Neural cell (in vitro differentiated cells): Measurements from ENCODE around the gene RFX5. TPM values are rescaled to one million over a fixed set of nuclear protein-coding genes. Genes with fewer than 3 reads are reported as not detected.

ENCODE experiments used
- H2AFZ ChIP-seq: fragments of 200-600, 300-800 bp; sonication (generic), shearing (Covaris generic); 2 replicates; pipeline ENCODE4 v1.6.0; 2014; ENCODE audit warnings: low read depth, mild to moderate bottlenecking, antibody characterized with exemption, low read length, moderate library complexity
- H3F3A ChIP-seq: fragments of 200-600 bp; shearing (Covaris generic); 2 replicates; pipeline ENCODE4 v1.6.1; 2016; ENCODE audit warnings: mild to moderate bottlenecking, moderate library complexity, mixed read lengths, antibody characterized with exemption, low read length; ENCODE audit not compliant: insufficient read depth, poor library complexity, severe bottlenecking
- H3K27ac ChIP-seq: fragments of 200-600, 300-800 bp; sonication (generic), shearing (Covaris generic); 2 replicates; pipeline ENCODE4 v1.5.1; 2014; ENCODE audit warnings: mild to moderate bottlenecking, low read length, moderate library complexity
- H3K27me3 ChIP-seq: fragments of 300-800, 200-600 bp; sonication (generic), shearing (Covaris generic); 2 replicates; pipeline ENCODE4 v1.6.0; 2014; ENCODE audit warnings: mild to moderate bottlenecking, low read depth, low read length, moderate library complexity; ENCODE audit not compliant: insufficient read depth
- H3K36me3 ChIP-seq: fragments of 300-800, 200-600 bp; sonication (generic), shearing (Covaris generic); 2 replicates; pipeline ENCODE4 v1.5.1; 2014; ENCODE audit warnings: mild to moderate bottlenecking, antibody characterized with exemption, low read length, moderate library complexity; ENCODE audit not compliant: insufficient read depth
- H3K4me2 ChIP-seq: fragments of 300-800, 200-600 bp; sonication (generic), shearing (Covaris generic); 2 replicates; pipeline ENCODE4 v1.6.0; 2014; ENCODE audit warnings: mild to moderate bottlenecking, low read length
- H3K4me3 ChIP-seq: fragments of 300-800, 200-600 bp; sonication (generic), shearing (Covaris generic); 2 replicates; pipeline ENCODE4 v1.5.1; 2014; ENCODE audit warnings: mild to moderate bottlenecking, low read length, moderate library complexity
- H3K79me2 ChIP-seq: fragments of 200-600 bp; shearing (Covaris generic); replicated peaks from 2 replicates; pipeline ENCODE4 v1.6.0; 2014; ENCODE audit warnings: mild to moderate bottlenecking, low read length, moderate library complexity; ENCODE audit not compliant: insufficient read depth
- H3K9ac ChIP-seq: fragments of 300-800, 200-600 bp; sonication (generic), shearing (Covaris generic); 2 replicates; pipeline ENCODE4 v1.6.1; 2016; ENCODE audit warnings: mild to moderate bottlenecking, low read length, mixed read lengths
- H3K9me2 ChIP-seq: fragments of 200-600 bp; shearing (Covaris generic); 2 replicates; pipeline ENCODE4 v1.6.1; 2016; ENCODE audit warnings: mild to moderate bottlenecking, low read length, mixed read lengths; ENCODE audit not compliant: insufficient read depth
- H3K9me3 ChIP-seq: fragments of 200-600, 300-800 bp; sonication (generic), shearing (Covaris generic); 2 replicates; pipeline ENCODE4 v1.6.1; 2016; ENCODE audit warnings: mild to moderate bottlenecking, mixed run types, low read length, moderate library complexity, mixed read lengths
- H4K20me1 ChIP-seq: fragments of 200-600 bp; shearing (Covaris generic); 2 replicates; pipeline ENCODE4 v1.6.1; 2016; ENCODE audit warnings: mild to moderate bottlenecking, mixed run types; ENCODE audit not compliant: insufficient read depth
- CTCF ChIP-seq: fragments of 450-650 bp; IDR thresholded peaks from 2 replicates; pipeline ENCODE4 v1.5.1; 2014; ENCODE audit warnings: antibody characterized with exemption, mild to moderate bottlenecking, moderate library complexity; ENCODE audit not compliant: poor library complexity, severe bottlenecking
- EP300 ChIP-seq: fragments of 450-650 bp; conservative IDR thresholded peaks from 2 replicates; pipeline ENCODE4 v1.6.1; 2014; ENCODE audit warnings: antibody characterized with exemption, mild to moderate bottlenecking, moderate library complexity; ENCODE audit not compliant: poor library complexity, severe bottlenecking
- EZH2 ChIP-seq: fragments of 200-600, 300-800 bp; shearing (Covaris generic), sonication (generic); IDR thresholded peaks from 2 replicates; pipeline ENCODE4 v1.6.1; 2014; ENCODE audit warnings: antibody characterized with exemption, low read length, borderline replicate concordance, mild to moderate bottlenecking; ENCODE audit not compliant: insufficient read depth, poor library complexity, severe bottlenecking
- MXI1 ChIP-seq: fragments of 450-650 bp; conservative IDR thresholded peaks from 2 replicates; pipeline ENCODE4 v1.6.1; 2014; ENCODE audit warnings: antibody characterized with exemption, mild to moderate bottlenecking; ENCODE audit not compliant: poor library complexity, severe bottlenecking
- POLR2AphosphoS5 ChIP-seq: IDR thresholded peaks from 2 replicates; pipeline ENCODE4 v1.6.1; 2012
- RAD21 ChIP-seq: fragments of 450-650 bp; conservative IDR thresholded peaks from 2 replicates; pipeline ENCODE4 v1.6.1; 2014; ENCODE audit warnings: antibody characterized with exemption, mild to moderate bottlenecking, moderate library complexity
- REST ChIP-seq: IDR thresholded peaks from 2 replicates; pipeline ENCODE4 v1.6.1; 2012; ENCODE audit warnings: borderline replicate concordance
- SMC3 ChIP-seq: fragments of 450-650 bp; conservative IDR thresholded peaks from 2 replicates; pipeline ENCODE4 v1.6.1; 2014; ENCODE audit warnings: antibody characterized with exemption, mild to moderate bottlenecking, moderate library complexity; ENCODE audit not compliant: poor library complexity
- TAF1 ChIP-seq: IDR thresholded peaks from 2 replicates; pipeline ENCODE4 v1.6.1; 2012; ENCODE audit warnings: low read depth
- polyA plus RNA-seq: library from polyadenylated mRNA; depleted of rRNA; stranded (reverse); fragments of >200 nt; gene quantifications from 2 replicates; pipeline ENCODE4 v1.2.3, GENCODE V29; 2014

RFX5 gene
- polyA plus RNA-seq, 1 donor from 2014 or later, result 36.7 TPM

GRCh38 chr1:151386002-151386401 lies 39.0 kb upstream of the RFX5 start:
- no peak for TF ChIP-seq MXI1
- no peak for TF ChIP-seq EP300
- no peak for TF ChIP-seq SMC3
- no peak for TF ChIP-seq POLR2AphosphoS5
- no peak for TF ChIP-seq REST
- TF ChIP-seq EZH2, result no peak
- no peak for TF ChIP-seq TAF1
- no peak for TF ChIP-seq RAD21
- TF ChIP-seq CTCF, result no peak
- Histone ChIP-seq H3K9me2 (no peaks in the 10 kb centered on the region), H4K20me1 (no peaks in the 10 kb centered on the region), H3K9ac (no peak overlapping the region), H2AFZ (no peak overlapping the region), H3K4me2 (no peak overlapping the region), H3F3A (no peaks in the 10 kb centered on the region), H3K4me3 (no peak overlapping the region), H3K79me2 (no peaks in the 10 kb centered on the region), H3K9me3 (no peaks in the 10 kb centered on the region), H3K27me3 (no peaks in the 10 kb centered on the region), H3K27ac (no peak overlapping the region), H3K36me3 (no peaks in the 10 kb centered on the region)

- H3K27ac ChIP-seq, result no peak overlapping the region
- H4K20me1 ChIP-seq, result no peaks in the 10 kb centered on the region
- H3K9me3 ChIP-seq, result no peaks in the 10 kb centered on the region
- no peaks in the 10 kb centered on the region for H3K36me3 ChIP-seq
- H2AFZ ChIP-seq, result no peak overlapping the region
- H3K4me2 ChIP-seq, result no peak overlapping the region
- no peaks in the 10 kb centered on the region for H3K27me3 ChIP-seq
- H3K79me2 ChIP-seq, result no peaks in the 10 kb centered on the region
- H3K9me2 ChIP-seq, result no peaks in the 10 kb centered on the region
- TF ChIP-seq REST, result no peak
- no peak for TF ChIP-seq MXI1
- TF ChIP-seq EP300, result no peak
- H3K4me3 ChIP-seq, result no peak overlapping the region
- no peak overlapping the region for H3K9ac ChIP-seq
- H3F3A ChIP-seq, result no peaks in the 10 kb centered on the region
Measured at GRCh38 chr1:151384584-151384983, 37.5 kb upstream of the RFX5 start.
